Stomach (tissue), 9 donors: ENCODE measurements around the gene RFPL2. TPM values are rescaled to one million over a fixed set of nuclear protein-coding genes. Genes with fewer than 3 reads are reported as not detected.
"Not testable (repeated sequence)": the region's sequence is repeated elsewhere in the genome, so short reads cannot be mapped to it uniquely, and the experiment has no call there.

ENCODE experiments used
- DNase-seq, 2 donors: peaks; one replicate each; pipeline versions ENCODE4 v3.0.0 to v3.0.0-alpha.2; 2013 to 2019
- H3K27ac ChIP-seq, 5 donors: fragments of 200-600 bp in 4 of 5; sonication (generic) in 4 of 5; one replicate each; pipeline ENCODE4 v1.5.1; 2013 to 2019; ENCODE audit warnings: mild to moderate bottlenecking in 1 of 5, moderate library complexity in 1 of 5
- H3K27me3 ChIP-seq, 3 donors: fragments of 200-600 bp; sonication (generic); one replicate each; pipeline ENCODE4 v1.5.1; 2017 to 2019; ENCODE audit warnings: mixed run types in 1 of 3
- H3K36me3 ChIP-seq, 4 donors: fragments of 200-600 bp; sonication (generic); 1 replicate in 3 of 4; 2 replicates in 1 of 4; pipeline ENCODE4 v1.5.1; 2016 to 2019
- H3K4me1 ChIP-seq, 4 donors: fragments of 200-600 bp; sonication (generic); one replicate each; pipeline ENCODE4 v1.5.1; 2016 to 2019
- H3K4me3 ChIP-seq, 4 donors: fragments of 200-600 bp; sonication (generic) in 3 of 4; one replicate each; pipeline ENCODE4 v1.5.1; 2016 to 2019; ENCODE audit warnings: mild to moderate bottlenecking in 1 of 4
- H3K9me3 ChIP-seq, 4 donors: fragments of 200-600 bp; sonication (generic); one replicate each; pipeline ENCODE4 v1.5.1; 2016 to 2019
- CTCF ChIP-seq, 7 experiments: fragments of 450-650 bp in 4 of 7; fragments of 200-600 bp in 3 of 7; sonication (generic) in 3 of 7; IDR thresholded peaks; one replicate each; pipeline ENCODE4 v1.5.1; 2016 to 2019; ENCODE audit warnings: antibody characterized with exemption in 7 of 7, control low read depth in 2 of 7, mild to moderate bottlenecking in 1 of 7
- EP300 ChIP-seq: sonication (generic); formaldehyde crosslinking; IDR thresholded peaks from one replicate; pipeline ENCODE4 v1.6.1; 2017; ENCODE audit warnings: antibody characterized with exemption
- POLR2A ChIP-seq, 4 donors: fragments of 450-650 bp; IDR thresholded peaks; one replicate each; pipeline ENCODE4 v1.6.1; 2016; ENCODE audit warnings: antibody characterized with exemption in 4 of 4, control low read depth in 2 of 4, mild to moderate bottlenecking in 1 of 4, moderate library complexity in 1 of 4
- POLR2AphosphoS5 ChIP-seq, 3 donors: sonication (generic); formaldehyde crosslinking; IDR thresholded peaks; one replicate each; pipeline ENCODE4 v1.6.1; 2016; ENCODE audit warnings: antibody characterized with exemption in 3 of 3
- WGBS, 5 donors: extraction: QIAGEN DNeasy Blood & Tissue Kit in 3 of 5; methylation state at CpG; one replicate each; pipeline versions ENCODE4 v1.1.5 to v1.1.7; 2013 to 2018; 5-methylcytosine and 5-hydroxymethylcytosine counted together
- intact Hi-C: fragments of 100-400 bp; cut with DNase I; formaldehyde crosslinking; loops from one replicate; pipeline ENCODE4 v1.15.1; 2023; ENCODE audit warnings: low total_unique reads
- polyA plus RNA-seq, 3 donors: library from polyadenylated mRNA; stranded (reverse); fragments of 200-250 nt; gene quantifications; one replicate each; pipeline ENCODE4 v1.2.3, GENCODE V29; 2013
- small RNA-seq, 4 donors: library from RNA; depleted of rRNA; stranded (forward); fragments of <200 nt; gene quantifications; one replicate each; pipeline ENCODE3, GENCODE V24; 2016
- total RNA-seq, 5 donors: library from RNA; depleted of rRNA; stranded (reverse); fragments of >200 nt; gene quantifications; one replicate each; pipeline versions ENCODE4 v1.1.0 to v1.2.3, GENCODE V29; 2014 to 2016
- donor health status: healthy with polysubstance abuse.
- donor health status: Bipolar disorder and iron deficiency.
- donor health status: healthy.

RFPL2 gene
- total and polyA plus RNA-seq, 8 donors: not detected

- intact Hi-C loops: no loop called here
- H3K4me3 ChIP-seq: no peak overlapping the region
- TF ChIP-seq POLR2AphosphoS5 (IDR thresholded peaks at IDR 0.05): no peak
- TF ChIP-seq CTCF (IDR thresholded peaks at IDR 0.05): no peak
- no peak for TF ChIP-seq EP300
- TF ChIP-seq POLR2A (IDR thresholded peaks at IDR 0.05): no peak
- 61 to 82% (median 69%) methylated on average over 6 of the region's 6 CpGs for WGBS, 5 donors
- no peaks in the 10 kb centered on the region for H3K27me3 ChIP-seq
- DNase-seq: peak in 1 of 2 donors; percentile 20
- no peaks in the 10 kb centered on the region for H3K36me3 ChIP-seq
- H3K4me1 ChIP-seq: no peaks in the 10 kb centered on the region
- H3K27ac ChIP-seq: no peak overlapping the region
- H3K9me3 ChIP-seq: peaks cover 0 to 6% (median 0%) of the 10 kb centered on the region in 4 donors
Measured at GRCh38 chr22:32144496-32145274, 60.2 kb downstream of the RFPL2 start.

- TF ChIP-seq CTCF (IDR thresholded peaks at IDR 0.05) (no peak), POLR2A (IDR thresholded peaks at IDR 0.05) (no peak), POLR2AphosphoS5 (IDR thresholded peaks at IDR 0.05) (no peak), EP300 (no peak)
- intact Hi-C loops: no loop called here
- Histone ChIP-seq H3K36me3 (no peaks in the 10 kb centered on the region), H3K9me3 (peaks cover 0 to 6% (median 0%) of the 10 kb centered on the region in 4 donors), H3K4me3 (no peak overlapping the region), H3K27ac (no peak overlapping the region), H3K4me1 (peaks cover 0 to 2% (median 2%) of the 10 kb centered on the region in 4 donors), H3K27me3 (peaks cover 0 to 2% (median 0%) of the 10 kb centered on the region in 3 donors)
- no peak for DNase-seq
Measured at GRCh38 chr22:32142600-32142999, 62.3 kb downstream of the RFPL2 start.

GRCh38 chr22:32140688-32141087, 64.2 kb downstream of the RFPL2 start:
- H3K27me3 ChIP-seq, intact Hi-C loops: not testable (repeated sequence)
- 49 to 76% (median 60%) methylated on average over 5 to 6 of the region's 6 CpGs for WGBS, 5 donors

More at GRCh38 chr22:32140688-32141087, 64.2 kb downstream of the RFPL2 start:
- H3K36me3 ChIP-seq, H3K4me3 ChIP-seq, DNase-seq, H3K4me1 ChIP-seq, H3K27ac ChIP-seq, H3K9me3 ChIP-seq: not testable (repeated sequence)

Small RNAs within 50 kb of the gene (small RNA-seq; reads per million reads assigned to genes)
- gene RF02171: 0 reads per million in 4 donors

Other genes with a start within 250 kb of the RFPL2 start
- gene SLC5A1, start 161.8 kb downstream of the RFPL2 start, total RNA-seq: 10 to 100 TPM in 1 of 5 donors, 1 to 10 TPM in 2, not detected in 2; 1.0 to 13.8 (median 2.3) TPM
- 1 to 10 TPM in 1 of 3 donors, under 1 TPM in 1, not detected in 1; 0.68 to 2.8 TPM for gene SLC5A1, start 161.8 kb downstream of the RFPL2 start, polyA plus RNA-seq
- not detected for gene C22orf42, start 45.8 kb downstream of the RFPL2 start, total RNA-seq
- under 1 TPM in 1 of 3 donors, not detected in 2; 0.13 TPM for gene C22orf42, start 45.8 kb downstream of the RFPL2 start, polyA plus RNA-seq
- gene SLC5A4, start 50.3 kb upstream of the RFPL2 start, total RNA-seq: 1 to 10 TPM in 1 of 5 donors, under 1 TPM in 2, not detected in 2; 0.29 to 3.3 (median 0.58) TPM
- gene SLC5A4, start 50.3 kb upstream of the RFPL2 start, polyA plus RNA-seq: not detected
- not detected for gene RFPL3, start 152.8 kb upstream of the RFPL2 start, total RNA-seq
- gene RFPL3, start 152.8 kb upstream of the RFPL2 start, polyA plus RNA-seq: not detected
- 100 to 1,000 TPM in 3 of 5 donors, 10 to 100 TPM in 2; 51.6 to 131 (median 106) TPM for gene RTCB, start 207.2 kb upstream of the RFPL2 start, total RNA-seq
- 10 to 100 TPM; 27.2 to 71.6 (median 51.4) TPM for gene RTCB, start 207.2 kb upstream of the RFPL2 start, polyA plus RNA-seq